ENCODE results near the gene ADA.

Gene ADA

DNA sequence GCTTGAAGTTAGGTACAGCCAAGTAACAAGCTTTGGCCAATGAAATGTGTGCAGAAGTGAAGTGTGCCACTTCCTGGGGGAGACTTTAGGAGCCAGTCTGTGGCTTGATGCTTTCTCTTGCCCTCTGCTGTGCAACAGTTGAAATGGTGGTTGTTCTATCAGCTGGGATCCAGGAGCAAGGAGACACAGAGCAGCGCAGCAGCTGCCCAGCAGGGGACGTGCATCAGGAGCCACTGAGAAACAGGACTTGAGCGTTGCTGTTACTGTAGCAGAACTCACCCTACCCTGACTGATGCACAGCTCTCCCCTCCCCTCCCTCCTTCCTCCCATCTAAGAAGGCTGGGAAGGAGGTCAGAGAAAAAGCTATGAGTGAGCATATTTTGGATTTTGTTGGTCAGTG is 44.8 kb upstream of the ADA start:
- Histone ChIP-seq H3K4me1 (ENCODE audit: control insufficient read depth, low read length) (peaks cover 12% of the 10 kb centered on the region), H3K27me3 (ENCODE audit: control insufficient read depth, low read length) (no peaks in the 10 kb centered on the region), H3K9me2 (replicated peaks; ENCODE audit: control insufficient read depth, low read length) (no peaks in the 10 kb centered on the region), H3K9me3 (ENCODE audit: control insufficient read depth, insufficient read depth, low read length) (no peaks in the 10 kb centered on the region), H3K79me2 (ENCODE audit: control insufficient read depth, low read length) (no peaks in the 10 kb centered on the region), H3K4me3 (ENCODE audit: low read length) (no peak overlapping the region), H3K27ac (ENCODE audit: low read depth, low read length) (no peak overlapping the region), H4K20me1 (ENCODE audit: control insufficient read depth, insufficient read depth, low read depth, low read length) (no peaks in the 10 kb centered on the region), H3K4me2 (ENCODE audit: low read length) (no peak overlapping the region), H3F3A (ENCODE audit: control insufficient read depth, insufficient read depth) (no peaks in the 10 kb centered on the region), H3K36me3 (ENCODE audit: control insufficient read depth, low read length) (no peaks in the 10 kb centered on the region)
- no peak for TF ChIP-seq EZH2phosphoT487 (IDR thresholded peaks at IDR 0.05; ENCODE audit: borderline replicate concordance, low read length)
- TF ChIP-seq, protein P1, sequence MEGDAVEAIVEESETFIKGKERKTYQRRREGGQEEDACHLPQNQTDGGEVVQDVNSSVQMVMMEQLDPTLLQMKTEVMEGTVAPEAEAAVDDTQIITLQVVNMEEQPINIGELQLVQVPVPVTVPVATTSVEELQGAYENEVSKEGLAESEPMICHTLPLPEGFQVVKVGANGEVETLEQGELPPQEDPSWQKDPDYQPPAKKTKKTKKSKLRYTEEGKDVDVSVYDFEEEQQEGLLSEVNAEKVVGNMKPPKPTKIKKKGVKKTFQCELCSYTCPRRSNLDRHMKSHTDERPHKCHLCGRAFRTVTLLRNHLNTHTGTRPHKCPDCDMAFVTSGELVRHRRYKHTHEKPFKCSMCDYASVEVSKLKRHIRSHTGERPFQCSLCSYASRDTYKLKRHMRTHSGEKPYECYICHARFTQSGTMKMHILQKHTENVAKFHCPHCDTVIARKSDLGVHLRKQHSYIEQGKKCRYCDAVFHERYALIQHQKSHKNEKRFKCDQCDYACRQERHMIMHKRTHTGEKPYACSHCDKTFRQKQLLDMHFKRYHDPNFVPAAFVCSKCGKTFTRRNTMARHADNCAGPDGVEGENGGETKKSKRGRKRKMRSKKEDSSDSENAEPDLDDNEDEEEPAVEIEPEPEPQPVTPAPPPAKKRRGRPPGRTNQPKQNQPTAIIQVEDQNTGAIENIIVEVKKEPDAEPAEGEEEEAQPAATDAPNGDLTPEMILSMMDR (IDR thresholded peaks at IDR 0.05; ENCODE audit: low read depth, low read length, poor library complexity, severe bottlenecking): no peak

DNA sequence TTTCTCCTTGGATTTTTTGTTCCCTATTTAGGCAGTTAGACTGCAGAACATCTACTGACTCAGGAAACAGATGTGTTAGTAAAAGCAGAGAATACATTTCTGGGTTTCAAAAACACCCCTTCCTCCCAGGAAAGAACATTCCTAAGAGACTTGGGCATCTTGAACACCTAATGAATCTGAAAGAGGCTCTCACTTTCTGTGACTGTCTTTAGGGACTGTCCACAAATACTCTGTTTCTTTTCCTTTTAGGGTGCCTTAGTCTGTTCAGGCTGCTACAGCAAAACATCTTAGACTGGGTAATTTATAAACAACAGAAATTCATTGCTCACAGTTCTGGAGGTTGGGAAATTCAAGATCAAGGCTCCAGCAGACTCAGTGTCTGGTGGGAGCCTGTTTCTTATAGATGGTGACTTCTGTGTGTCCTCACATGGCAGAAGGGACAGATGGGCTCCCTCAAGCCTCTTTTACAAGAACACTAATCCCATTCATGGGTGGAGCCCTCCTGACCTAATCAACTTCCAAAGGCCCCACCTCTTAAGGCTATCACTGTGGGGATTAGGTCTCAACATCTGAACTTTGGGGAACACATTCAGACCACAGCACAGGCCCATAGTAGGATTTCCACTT is 44.3 kb upstream of the ADA start:
- H3K4me3 ChIP-seq (ENCODE audit: low read length): no peak overlapping the region
- H3K79me2 ChIP-seq (ENCODE audit: control insufficient read depth, low read length): no peaks in the 10 kb centered on the region
- H3K36me3 ChIP-seq (ENCODE audit: control insufficient read depth, low read length): no peaks in the 10 kb centered on the region
- TF ChIP-seq, protein P1 (IDR thresholded peaks at IDR 0.05; ENCODE audit: low read depth, low read length, poor library complexity, severe bottlenecking): no peak
- no peak for TF ChIP-seq EZH2phosphoT487 (IDR thresholded peaks at IDR 0.05; ENCODE audit: borderline replicate concordance, low read length)
- H3K9me3 ChIP-seq (ENCODE audit: control insufficient read depth, insufficient read depth, low read length): no peaks in the 10 kb centered on the region
- H3K27me3 ChIP-seq (ENCODE audit: control insufficient read depth, low read length): no peaks in the 10 kb centered on the region
- peaks cover 12% of the 10 kb centered on the region for H3K4me1 ChIP-seq (ENCODE audit: control insufficient read depth, low read length)
- no peaks in the 10 kb centered on the region for H3F3A ChIP-seq (ENCODE audit: control insufficient read depth, insufficient read depth)
- H4K20me1 ChIP-seq (ENCODE audit: control insufficient read depth, insufficient read depth, low read depth, low read length): no peaks in the 10 kb centered on the region
- H3K27ac ChIP-seq (ENCODE audit: low read depth, low read length): no peak overlapping the region
- no peak overlapping the region for H3K4me2 ChIP-seq (ENCODE audit: low read length)
- H3K9me2 ChIP-seq (replicated peaks; ENCODE audit: control insufficient read depth, low read length): no peaks in the 10 kb centered on the region

DNA sequence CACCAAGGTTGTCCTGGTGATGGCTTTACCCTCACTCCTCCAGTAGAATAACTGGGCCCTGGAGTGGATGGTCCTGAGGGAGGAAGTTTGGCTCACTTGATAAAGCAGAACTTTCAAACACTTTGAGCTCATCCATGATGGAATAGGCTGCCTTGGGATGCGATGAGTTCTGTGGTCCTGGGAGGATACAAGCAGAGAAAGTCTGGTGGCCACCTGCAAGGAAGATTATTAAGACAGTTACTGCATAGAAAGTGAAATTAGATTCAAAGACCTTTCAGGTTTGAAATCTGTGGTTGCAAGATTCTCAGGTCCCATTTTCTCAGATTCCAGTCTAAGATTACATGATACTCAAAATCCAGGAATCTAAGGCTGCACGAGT is 43.8 kb upstream of the ADA start:
- Histone ChIP-seq H3K27me3 (ENCODE audit: control insufficient read depth, low read length) (no peaks in the 10 kb centered on the region), H3K79me2 (ENCODE audit: control insufficient read depth, low read length) (no peaks in the 10 kb centered on the region), H3K4me3 (ENCODE audit: low read length) (no peak overlapping the region), H3K9me2 (replicated peaks; ENCODE audit: control insufficient read depth, low read length) (no peaks in the 10 kb centered on the region), H3K9me3 (ENCODE audit: control insufficient read depth, insufficient read depth, low read length) (no peaks in the 10 kb centered on the region), H3K27ac (ENCODE audit: low read depth, low read length) (no peak overlapping the region), H3K4me1 (ENCODE audit: control insufficient read depth, low read length) (peaks cover 12% of the 10 kb centered on the region), H3K4me2 (ENCODE audit: low read length) (no peak overlapping the region), H3F3A (ENCODE audit: control insufficient read depth, insufficient read depth) (no peaks in the 10 kb centered on the region), H3K36me3 (ENCODE audit: control insufficient read depth, low read length) (no peaks in the 10 kb centered on the region), H4K20me1 (ENCODE audit: control insufficient read depth, insufficient read depth, low read depth, low read length) (no peaks in the 10 kb centered on the region)
- TF ChIP-seq, protein P1 (IDR thresholded peaks at IDR 0.05; ENCODE audit: low read depth, low read length, poor library complexity, severe bottlenecking): no peak
- TF ChIP-seq EZH2phosphoT487 (IDR thresholded peaks at IDR 0.05; ENCODE audit: borderline replicate concordance, low read length): no peak

Data from DOHH2 (cell line).